HG03520 (cell line): ENCODE measurements around the gene CACNB4.
"Not testable (repeated sequence)": the region's sequence is repeated elsewhere in the genome, so short reads cannot be mapped to it uniquely, and the experiment has no call there.

Experiments used
- ATAC-seq: cut with Tn5 transposase; IDR thresholded peaks from one replicate; pipeline ENCODE4 v1.9.1; 2021; ENCODE audit warnings: mild to moderate bottlenecking, moderate library complexity; ENCODE audit not compliant: unreplicated experiment

CACNB4 gene

DNA sequence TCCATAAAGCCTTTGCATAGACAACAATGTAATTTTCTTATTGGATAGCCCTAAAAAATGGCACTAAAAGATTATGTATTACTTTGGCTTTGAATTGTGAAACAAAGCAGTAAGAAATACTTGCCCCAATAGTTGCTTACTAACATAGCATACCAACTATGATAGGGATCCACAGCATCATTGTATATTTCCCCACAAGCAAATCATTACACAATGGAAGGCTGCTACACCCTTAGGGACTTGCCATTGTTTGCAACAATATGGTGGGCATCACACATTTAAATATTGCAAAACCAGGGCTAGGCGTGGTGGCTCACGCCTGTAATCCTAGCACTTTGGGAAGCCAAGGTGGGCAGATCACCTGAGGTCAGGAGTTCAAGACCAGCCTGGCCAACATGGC is 74.4 kb downstream of the CACNB4 start:
- no peak for ATAC-seq

DNA sequence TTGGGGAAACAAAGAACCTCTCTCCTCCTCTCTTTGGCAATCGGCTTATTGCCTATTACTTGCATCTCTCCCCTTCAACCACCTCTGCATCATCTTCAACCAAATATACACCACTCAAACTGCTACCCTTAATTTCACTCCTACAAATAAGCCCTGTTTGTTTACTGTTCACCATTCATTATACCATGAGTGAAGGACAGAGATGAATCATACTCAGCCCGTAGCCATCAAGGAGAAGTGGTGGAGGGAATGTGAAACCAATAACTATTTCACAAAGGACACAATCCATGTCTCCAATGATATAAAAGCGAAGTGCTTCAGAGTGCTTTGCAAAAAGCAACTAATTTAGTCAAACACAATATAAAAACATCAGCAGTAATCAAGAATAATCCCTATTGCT is 76.8 kb downstream of the CACNB4 start:
- no peak for ATAC-seq

DNA sequence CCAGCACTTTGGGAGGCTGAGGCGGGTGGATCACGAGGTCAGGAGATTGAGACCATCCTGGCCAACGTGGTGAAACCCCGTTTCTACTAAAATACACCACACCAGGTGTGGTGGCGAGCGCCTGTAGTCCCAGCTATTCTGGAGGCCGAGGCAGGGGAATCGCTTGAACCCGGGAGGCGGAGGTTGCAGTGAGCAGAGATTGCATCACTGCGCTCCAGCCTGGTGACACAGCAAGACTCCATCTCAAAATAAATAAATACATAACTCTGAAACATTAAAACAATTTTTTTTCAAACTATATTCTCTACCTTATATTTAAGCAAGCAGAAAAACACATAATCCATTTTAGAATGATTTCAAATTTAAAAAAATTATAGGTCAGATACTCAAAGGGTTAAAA is 77.8 kb downstream of the CACNB4 start:
- ATAC-seq: not testable (repeated sequence)

DNA sequence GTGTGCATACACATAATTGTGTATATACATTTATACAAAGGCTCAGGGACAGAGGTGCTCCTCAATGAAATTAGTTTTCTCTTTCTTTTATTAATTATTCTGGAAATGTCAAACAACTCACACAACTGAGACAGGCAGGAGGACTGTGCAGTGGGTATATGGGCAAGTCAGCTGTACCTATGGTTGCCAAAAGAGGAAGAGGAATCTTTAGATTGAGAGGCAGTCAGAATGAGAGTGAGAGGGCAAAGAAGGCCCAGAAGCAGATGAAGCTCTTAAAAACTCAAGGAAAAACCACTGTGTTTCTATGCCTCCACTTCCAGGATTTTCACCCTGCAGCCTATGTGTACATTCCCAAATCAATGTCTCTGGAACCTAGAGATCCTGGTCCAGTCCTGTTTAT is 79.1 kb downstream of the CACNB4 start:
- ATAC-seq: no peak

DNA sequence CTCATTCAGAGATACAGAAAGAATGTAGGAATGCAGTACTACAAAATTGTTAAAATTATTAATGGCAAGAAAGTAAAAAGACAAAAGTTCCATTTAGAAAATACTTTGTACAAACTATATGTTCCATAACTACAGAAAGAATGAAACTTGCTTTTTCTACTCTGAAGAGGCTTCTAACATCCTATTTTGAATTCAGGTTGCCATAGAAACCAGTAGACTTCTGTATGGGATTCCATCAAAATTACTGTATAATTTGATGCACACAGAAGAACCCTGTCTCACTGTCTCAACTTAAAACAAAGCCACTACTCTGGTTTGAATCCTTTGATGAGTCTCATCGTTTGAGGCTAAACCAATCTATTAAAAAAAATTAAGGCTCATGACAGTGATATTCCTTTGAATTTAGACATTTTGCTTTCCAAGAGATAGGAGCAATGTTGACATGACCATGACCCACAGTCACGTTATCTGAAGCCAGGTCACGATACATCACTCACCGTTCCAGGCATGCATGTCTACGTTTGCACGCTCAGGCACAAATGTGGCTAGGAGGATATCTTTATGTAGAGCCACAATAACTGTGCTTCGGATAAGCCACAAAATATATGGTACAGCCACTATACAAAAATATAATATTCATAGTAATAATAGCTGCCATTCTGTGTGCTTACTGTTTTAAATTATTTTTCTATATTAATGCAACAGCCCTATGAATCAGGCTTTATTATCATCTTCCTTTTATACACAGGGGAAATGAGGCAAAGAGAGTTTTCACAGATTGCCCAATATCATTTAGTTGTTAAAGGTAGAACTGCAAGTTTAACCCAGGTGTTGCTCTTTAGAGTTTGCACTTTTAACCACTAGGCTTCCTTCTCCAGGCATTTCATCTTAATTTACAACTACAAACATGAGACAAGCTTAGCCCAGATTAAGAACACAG is 82.4 kb downstream of the CACNB4 start:
- ATAC-seq: no peak

DNA sequence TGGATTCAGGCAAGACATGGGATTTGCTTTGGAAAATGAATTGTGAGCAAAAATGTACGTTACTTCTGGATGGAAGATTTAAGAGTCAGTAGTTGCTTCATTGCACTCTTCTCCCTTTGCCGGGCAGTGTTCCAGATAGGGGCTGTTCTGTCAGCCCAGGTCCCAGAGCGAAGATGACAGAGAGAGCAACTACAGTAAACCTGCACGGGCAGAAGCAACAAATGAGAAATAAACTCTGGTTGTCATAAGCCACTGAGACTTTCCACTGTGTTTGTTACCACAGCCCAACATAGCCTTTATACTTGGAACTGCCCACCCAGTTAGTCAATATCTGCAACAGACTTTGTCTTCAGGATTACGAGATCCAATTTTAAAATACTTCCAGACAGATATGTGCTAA is 83.3 kb downstream of the CACNB4 start:
- no peak for ATAC-seq

DNA sequence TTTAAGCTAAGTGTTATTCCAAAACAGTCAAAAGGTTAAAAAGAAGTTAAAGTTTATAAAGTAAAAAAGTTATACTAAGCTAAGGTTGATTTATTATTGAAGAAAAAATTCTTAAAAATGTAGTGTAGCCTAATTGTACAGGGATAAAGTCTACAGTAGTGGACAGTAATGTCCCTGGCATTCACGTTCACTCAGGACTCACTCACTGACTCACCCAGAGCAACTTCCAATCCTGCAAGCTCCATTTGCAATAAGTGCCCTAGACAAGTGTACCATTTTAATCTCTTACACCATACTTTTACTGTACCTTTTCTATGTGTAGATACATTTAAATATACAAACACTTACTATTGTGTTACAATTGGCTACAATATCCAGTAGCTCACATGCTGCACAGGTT is 86.1 kb downstream of the CACNB4 start:
- ATAC-seq: no peak

DNA sequence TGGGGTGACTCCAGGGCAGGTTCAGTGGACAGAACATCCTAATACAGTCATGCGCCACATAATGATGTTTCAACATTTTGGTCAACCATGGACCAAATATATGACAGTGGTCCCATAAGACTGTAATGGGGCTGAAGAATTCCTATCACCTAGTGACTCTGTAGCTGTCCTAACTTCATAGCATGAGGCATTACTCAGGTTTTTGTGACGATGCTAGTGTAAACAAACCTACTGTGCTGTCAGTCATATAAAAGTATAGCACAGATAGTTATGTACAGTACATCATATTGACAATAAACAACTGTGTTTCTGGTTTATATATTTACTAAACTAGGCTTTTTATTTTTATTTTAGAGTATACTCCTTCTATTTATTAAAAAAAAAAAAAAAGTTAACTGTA is 87.1 kb downstream of the CACNB4 start:
- no peak for ATAC-seq

DNA sequence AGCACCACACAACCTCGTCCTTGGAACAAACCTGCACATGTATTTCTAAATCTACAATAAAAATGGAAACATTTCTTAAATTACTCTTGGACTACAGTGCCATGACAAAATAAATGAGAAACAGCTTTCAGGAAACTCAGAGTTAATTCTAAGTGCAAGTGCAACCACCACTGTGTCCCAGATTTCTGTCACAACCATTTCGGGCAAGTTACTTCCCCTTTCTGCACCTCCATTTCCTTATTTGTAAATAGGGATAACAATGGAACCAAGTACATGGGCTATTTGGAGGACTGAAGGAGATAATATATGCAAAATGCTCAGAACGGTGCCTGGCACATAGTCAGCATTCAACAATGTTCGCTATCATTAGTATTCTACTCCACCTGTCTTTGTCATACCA is 93.2 kb downstream of the CACNB4 start:
- ATAC-seq: no peak

DNA sequence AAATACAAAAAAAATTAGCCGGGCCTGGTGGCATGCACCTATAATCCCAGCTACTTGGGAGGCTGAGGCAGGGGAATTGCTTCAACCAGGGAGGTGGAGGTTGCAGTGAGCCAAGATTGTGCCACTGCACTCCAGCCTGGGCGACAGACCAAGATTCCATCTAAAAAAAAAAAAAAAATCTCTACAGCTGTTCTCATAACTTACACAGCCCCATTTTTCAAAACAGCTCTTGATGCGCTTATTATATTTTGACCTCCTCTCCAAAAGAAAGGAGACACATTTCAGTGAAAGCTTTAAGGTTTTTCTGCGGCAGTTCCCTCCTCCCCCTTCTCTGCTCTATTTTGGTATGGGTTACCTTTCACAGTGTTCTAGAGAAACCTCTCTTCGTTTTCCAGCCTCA is 95.6 kb downstream of the CACNB4 start:
- ATAC-seq: not testable (repeated sequence)

DNA sequence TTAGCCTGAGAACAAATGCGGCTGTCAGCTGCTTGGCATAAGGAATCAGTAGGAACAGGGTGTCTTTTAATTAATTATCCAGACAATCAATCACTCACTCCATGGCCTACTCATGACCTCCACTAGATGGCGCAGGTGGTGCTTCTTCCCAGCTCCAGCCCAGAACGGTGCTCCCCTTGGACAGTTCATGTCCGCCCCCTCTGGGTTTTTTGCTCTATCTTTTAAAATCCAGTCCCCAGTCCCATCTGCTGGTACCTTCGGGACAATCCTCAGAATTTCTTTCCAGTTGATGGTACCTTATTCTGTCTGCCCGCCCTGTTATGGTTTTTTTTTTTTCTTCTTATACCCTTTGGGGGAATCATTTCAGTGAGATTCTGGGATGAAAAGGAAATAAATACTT is 99.8 kb downstream of the CACNB4 start:
- ATAC-seq: peak; percentile 79

DNA sequence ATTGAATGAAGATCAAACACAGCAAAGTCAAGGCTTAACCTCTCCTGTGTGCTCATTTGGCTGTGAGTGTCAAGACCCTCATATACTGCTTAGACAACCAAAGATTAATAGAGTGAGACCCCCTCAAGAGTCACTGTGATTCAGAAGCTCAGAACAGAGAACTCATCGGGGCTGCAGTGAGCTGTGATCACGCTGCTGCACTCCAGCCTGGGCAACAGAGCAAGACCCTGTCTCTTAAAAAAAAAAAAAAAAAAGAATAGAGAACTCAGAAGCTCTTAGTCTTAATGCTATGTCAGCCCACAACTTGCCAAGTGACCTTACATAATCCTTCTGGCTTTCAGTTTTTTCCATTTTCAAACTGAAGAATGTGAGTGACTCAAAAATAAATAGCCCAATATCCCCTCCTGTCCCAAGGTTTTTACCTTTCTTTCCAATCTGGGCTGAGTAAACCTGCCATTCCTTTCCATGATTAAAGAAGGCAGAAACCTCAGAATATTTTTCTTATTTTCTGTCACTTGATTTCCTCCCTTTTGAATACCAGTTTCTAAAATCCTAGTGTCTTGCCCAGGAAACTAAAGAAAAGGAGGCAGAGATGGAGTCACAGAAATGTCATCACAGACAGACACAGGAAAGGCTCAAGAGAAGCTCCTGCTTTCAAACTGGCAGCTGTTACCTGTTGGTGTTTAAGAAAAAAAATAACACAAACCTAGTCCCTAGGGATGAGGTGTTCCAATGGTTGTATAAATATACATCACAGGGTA is 102.4 kb downstream of the CACNB4 start:
- no peak for ATAC-seq

DNA sequence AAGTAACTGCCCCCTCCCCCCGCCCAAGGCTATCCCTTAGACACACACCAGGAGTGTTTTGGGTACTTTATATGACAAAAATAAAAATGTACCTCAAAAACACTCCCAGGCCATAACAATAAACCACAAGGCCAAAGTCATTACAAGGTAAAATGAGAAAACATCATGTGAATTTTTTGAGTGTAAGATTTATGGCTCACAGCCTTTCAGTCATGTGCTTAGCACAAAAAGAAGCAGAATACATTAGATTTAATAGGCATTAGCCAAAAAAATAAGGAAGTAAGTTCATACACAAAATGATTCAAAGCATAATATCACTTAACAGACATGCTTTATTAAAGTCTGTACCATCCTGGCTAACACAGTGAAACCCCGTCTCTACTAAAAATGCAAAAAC is 103.7 kb downstream of the CACNB4 start:
- ATAC-seq: no peak

DNA sequence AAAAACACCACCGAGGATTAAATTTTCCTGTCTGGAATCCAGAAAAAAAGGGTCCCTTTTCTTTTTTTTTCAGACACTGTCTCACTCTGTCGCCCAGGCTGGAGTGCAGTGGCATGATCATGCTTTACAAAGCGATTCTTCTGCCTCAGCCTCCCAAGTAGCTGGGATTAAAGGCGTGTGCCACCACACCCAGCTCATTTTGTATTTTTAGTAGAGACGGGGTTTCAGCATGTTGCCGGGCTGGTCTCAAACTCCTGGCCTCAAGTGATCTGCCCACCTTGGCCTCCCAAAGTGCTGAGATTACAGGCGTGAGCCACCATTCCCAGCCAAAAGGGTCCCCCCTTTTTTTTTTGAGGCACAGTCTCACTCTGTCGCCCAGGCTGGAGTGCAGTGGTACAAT is 104.7 kb downstream of the CACNB4 start:
- ATAC-seq: not testable (repeated sequence)

DNA sequence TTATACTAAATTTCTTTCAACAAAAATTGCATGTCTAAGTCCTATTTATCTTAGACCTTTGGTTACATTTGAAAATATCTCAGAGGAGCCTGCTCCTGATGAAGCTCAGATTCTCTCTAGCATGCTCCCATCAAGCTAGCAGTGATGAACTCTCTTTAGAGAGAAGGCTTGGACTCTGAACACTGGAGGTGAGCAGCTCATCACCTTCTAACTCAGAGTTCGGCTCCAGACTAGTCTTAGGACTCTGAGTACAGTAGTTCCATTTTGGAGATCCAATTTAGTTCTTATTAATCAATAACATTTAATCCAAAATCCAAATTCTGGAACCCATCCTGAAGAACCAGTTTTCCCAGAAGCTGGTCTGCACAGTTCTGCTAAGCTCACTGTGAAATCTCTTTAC is 107.8 kb downstream of the CACNB4 start:
- no peak for ATAC-seq

DNA sequence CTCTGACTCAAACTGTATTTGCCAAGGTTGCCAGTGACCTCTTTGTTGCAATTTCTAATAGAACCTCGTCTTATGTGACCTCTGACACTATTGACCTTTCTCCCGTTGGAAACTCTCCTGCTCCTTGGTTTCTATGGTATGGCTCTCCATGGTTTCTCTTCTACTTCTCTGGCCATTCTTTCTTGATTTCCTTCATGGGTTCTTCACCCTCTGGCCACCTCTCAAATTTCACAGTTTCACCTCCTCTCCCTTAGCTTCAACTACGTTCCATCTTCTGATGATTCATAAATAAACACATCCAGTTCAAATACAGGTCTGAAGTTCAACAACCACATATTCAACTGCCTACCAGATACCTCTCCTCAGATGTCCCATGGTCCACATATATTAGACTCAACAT is 109.5 kb downstream of the CACNB4 start:
- ATAC-seq: no peak

DNA sequence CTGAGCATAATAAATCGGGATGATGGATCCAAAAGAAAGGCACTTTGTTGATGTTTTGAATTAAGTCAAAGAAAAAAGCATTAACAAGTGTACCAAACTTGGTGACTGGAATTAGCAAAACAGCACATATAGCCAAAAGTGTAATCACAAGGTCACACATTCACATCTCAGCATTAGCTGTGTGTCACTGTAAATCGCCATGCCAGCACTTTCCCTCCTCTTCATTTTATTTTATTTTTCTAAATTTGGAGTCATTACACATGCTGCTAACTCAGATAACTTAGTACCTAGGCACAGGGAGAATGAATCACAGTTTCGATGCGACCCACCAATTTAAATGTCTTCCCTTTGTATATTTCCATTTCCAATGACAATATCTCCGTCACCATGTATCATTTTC is 111.4 kb downstream of the CACNB4 start:
- ATAC-seq: no peak

DNA sequence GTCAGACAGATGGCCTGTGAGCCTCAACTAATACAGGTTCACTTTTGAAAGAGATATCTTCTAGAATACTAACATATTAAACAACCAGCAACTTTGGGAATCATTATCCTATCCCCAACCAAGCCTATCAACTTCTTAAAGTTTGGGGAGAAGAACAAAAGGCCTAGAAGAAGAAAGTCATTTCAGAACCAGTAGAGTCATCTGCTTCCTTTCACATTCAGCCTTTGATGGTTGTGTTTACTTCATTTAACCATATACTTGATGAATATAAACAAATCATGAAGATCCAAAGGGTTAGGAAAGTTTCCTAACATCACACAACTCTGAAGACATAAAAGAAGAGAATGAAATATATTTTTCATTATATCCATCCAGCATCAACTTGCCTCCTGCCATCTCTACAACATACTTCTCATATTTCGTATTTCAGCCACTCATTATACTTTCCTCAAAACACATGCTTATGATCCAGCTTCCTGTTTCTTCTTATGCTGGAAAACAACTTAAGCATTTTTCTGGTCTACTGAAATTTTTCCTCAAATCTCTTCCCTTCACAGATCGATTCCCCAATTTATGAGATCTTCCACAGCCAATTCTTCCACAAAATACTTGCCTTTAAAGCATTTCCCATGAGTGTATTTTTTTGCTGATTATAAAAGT is 114.3 kb downstream of the CACNB4 start:
- no peak for ATAC-seq

DNA sequence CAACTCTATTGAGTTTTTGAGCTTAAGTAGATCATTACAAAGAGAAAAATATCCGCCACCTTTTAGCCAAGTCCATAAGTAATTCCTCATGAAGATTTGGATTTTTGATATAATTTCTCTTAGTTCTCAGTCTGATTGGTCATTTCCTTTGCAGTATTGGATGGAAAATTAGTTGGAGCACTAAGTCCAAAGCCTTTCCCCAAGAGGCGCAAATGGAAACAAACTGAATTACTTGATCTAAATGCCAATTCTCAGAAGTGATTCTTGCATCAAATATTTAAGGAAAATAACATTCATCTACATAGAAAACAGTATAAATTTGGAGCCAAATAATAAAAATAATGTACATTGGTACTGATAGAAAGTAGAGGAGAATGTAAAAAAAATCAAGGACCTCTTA is 115.6 kb downstream of the CACNB4 start:
- ATAC-seq: no peak

DNA sequence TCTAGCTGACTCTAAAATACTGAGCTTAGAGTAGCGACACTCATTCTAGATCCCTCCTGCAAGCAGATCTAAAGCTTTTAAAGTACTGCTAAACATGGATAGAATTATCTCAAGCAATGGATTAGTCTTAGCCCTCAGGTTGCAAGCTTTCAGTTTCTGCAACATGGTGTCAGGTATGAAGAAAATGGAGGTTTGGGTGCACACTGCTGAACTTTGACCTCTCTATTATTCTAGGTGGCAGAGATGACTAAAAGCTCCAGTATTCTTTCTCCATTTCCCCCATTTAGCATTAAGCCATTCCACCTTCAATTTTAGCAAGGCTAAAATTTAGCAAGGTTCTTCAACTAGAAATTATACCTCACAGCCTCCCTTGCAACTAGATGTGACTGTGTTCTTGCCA is 117.0 kb downstream of the CACNB4 start:
- ATAC-seq: no peak

DNA sequence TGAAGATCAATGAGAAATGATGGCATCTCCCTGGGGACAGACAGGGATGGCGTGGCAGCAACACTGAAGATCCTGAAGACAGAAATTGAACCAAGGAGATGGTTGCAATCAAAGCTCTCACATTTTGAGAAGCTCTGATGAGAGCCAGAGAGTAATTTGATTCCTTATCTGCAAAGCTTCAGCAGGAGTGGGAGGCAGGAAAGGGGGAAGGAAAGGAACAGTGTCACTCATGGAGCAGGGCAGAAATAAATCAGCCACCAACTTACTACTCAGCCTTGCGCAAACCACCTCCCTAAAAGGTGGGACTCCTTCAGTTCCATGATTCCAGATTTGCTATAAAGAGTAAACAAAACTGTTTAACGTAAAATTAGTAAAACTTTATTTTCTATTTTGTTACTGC is 119.2 kb downstream of the CACNB4 start:
- no peak for ATAC-seq

DNA sequence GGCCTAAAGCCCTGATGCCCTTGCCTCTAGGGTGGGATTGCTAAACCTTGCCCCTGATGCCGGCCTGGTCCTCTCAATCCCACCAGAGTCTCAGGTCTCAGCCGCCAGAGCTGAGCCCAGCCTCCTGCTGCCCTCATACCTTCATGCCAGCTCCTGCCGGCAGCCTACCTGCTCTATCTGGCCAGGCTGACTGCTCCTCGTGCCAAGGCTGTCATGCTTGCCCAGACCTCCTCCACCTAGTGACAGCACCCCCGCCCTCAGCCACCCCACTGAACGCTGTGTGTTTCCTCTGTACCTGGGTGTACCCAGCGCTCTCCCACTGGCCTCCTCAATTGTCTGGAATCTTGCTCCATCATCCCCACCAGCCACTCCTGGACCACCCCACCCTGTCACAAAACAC is 120.1 kb downstream of the CACNB4 start:
- no peak for ATAC-seq
